GM18868 (cell line): ENCODE data around the gene LSAMP.

Experiments used
- ATAC-seq: cut with Tn5 transposase; IDR thresholded peaks from one replicate; pipeline ENCODE4 v1.9.1; 2021; ENCODE audit warnings: mild to moderate bottlenecking, moderate library complexity; ENCODE audit not compliant: unreplicated experiment

The LSAMP gene

GRCh38 chr3:116300226-116300625, 145.1 kb downstream of the LSAMP start:
- ATAC-seq = peak; percentile 5

GRCh38 chr3:116299646-116300081, 145.6 kb downstream of the LSAMP start:
- ATAC-seq = peak; percentile 92

- ATAC-seq = no peak
These were observed 147.1 kb downstream of the LSAMP start for GRCh38 chr3:116298151-116298550.

GRCh38 chr3:116291141-116291540, 154.1 kb downstream of the LSAMP start:
- ATAC-seq = no peak

- peak; percentile 67 for ATAC-seq
These were observed 156.8 kb downstream of the LSAMP start for GRCh38 chr3:116288485-116288884.

GRCh38 chr3:116285781-116286421, 159.4 kb downstream of the LSAMP start:
- ATAC-seq = no peak

GRCh38 chr3:116281313-116282143, 163.8 kb downstream of the LSAMP start:
- ATAC-seq = peak; percentile 92

DNA sequence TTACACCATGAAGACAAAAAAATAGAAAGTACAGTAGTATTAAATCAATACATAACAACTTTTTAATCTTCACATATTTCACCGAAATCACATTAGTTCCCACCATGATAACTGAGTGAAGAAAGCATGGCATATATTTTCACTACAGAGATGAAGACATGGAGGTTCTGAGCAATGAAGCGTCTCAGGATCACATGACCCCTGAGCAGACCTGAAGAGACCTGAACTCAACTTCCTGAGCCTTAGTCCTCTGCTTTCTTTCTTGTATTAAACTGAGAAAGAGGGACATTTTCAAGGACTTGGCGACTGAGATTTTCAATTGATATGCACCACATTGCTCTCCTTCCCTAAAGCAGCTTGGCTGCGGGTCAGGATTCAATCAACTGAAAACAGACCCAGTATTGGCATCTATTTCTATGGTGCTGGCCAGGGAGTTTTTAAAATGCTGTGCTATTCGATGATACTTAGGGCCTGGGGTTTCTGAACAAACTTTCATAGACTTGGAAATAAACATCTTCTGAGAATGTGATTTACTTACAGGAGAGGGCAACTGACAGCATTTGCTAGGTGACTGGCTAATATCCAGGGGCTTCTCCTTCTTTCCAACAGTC, 165.1 kb downstream of the LSAMP start:
- ATAC-seq = no peak

DNA sequence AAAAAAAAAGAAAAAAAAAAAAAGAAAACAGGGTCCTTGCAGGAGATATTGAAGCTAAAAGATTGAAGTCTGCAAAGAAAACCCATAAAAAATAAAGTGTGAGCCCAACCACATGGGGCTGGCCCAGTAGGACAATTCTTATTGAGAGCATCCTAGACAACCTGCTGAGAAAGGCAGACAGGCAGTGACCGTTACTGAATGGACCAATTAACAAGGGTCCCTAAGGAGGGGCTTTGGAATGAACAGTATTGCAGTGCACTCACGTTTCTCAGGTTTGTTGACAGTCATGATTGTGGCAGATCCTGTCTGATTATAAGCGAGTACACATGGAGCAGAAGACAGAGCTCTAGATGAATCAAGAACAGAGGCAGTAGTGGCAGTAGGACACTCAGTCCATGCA, 168.6 kb downstream of the LSAMP start:
- no peak for ATAC-seq

- ATAC-seq = no peak
These were observed 175.2 kb downstream of the LSAMP start for GRCh38 chr3:116270056-116270455.

- no peak for ATAC-seq
These were observed 178.2 kb downstream of the LSAMP start for GRCh38 chr3:116267116-116267515.

DNA sequence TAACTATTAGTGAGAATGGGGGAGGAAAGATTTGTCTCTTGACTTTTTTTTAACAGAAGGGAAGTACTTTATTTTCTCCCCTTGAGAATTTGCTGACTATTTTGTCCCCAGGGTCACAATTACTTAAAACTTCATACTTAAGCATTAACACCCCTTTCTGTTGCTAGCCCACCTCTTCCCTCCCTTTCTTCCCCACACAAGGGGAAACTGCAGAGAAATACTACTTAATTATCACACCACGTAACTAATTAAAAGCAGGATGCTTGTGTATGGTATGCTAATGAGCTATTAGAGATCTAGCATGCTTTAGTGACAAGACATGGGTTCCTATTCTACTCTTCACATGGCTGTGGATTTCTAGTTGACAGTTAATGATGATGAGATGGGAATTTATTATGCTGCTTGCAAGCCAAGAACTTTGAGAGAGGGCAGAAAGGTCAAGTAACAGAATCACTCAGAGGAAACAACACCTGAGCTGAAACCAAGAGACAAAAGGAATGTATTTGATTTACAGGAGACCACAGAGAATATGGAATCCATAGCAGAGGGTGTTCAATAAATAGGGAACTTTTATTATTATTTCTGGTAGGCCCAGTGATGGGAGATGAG, 179.2 kb downstream of the LSAMP start:
- peak; percentile 54 for ATAC-seq

GRCh38 chr3:116265320-116265695, 180.0 kb downstream of the LSAMP start:
- ATAC-seq = no peak

- ATAC-seq = no peak
These were observed 180.6 kb downstream of the LSAMP start for GRCh38 chr3:116264546-116265319.

DNA sequence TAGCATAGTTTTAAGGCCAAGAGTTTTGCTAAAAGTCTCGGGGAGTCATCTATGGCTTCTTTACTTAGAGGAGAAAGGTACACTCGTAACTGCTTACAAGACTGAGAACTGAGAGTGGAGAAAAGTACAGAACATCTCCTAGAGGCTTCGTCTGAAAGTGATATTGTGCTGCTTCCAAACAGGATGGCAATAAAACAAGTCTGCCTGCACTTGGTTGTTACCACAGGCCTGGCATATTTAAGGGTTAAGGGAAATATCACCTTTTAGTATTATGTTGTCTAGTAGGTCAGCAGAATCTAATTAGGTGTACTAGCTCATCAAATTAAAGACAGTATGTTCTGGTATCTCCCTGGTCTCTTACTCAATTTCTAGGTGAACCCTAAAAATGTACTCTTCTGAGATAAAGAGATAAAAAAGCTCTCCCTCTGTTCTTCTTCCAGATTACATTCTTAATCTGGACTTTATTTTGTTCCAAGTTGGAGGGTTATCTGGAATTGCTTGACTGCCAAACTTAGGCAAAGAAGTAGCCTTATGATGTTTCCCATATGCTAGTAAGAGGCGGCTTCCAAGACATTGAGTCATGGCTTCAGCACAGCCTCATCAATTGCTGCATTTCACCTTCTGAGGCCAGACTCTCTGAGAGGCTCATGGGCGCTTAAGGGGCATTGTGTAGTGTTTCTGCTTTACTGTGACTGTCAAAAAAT, 181.3 kb downstream of the LSAMP start:
- no peak for ATAC-seq

DNA sequence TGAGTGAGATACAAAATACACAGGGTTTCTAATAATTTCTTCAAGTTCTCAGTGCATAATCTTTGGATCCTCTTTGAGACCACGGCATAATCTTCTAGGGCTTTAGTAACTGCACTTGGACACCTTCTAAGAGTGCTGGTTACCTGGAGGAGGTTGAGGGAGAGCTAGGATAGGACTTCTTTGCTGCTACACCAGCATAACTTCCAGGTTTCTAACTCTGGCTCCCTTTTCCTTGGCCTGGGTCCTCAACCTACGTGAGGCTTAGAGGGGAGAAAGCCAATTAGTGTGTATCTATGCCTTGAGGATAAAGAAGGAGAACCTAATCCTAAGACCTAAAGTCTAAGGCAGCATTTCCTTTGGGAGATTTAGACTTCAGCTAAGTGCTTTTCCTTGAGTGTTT, 184.8 kb downstream of the LSAMP start:
- no peak for ATAC-seq

GRCh38 chr3:116259984-116260383, 185.3 kb downstream of the LSAMP start:
- ATAC-seq = no peak

GRCh38 chr3:116256843-116257485, 188.3 kb downstream of the LSAMP start:
- no peak for ATAC-seq

DNA sequence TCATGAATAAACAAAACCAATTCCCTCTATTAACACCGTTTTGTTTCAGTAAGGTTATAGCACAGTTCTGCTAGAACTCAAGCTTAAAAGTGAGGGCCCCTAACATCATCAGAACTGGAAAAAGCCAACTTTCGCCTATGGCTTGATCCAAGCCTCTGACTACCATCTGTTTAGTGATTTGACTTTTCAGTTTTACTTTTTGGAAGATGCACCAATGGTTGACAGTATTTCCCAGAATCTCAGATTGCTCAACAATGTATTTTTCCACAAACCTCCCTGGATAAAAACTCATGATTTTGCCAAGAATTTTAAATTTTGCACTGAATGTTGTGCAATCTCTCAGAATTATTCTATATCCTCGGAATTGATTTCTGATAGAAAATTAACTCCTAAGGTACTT, 190.7 kb downstream of the LSAMP start:
- ATAC-seq = no peak

- no peak for ATAC-seq
These were observed 191.8 kb downstream of the LSAMP start for GRCh38 chr3:116253511-116253910.
